GM10266 (cell line): Measurements from ENCODE around the gene GAS2L2.
"Not testable (repeated sequence)": the region's sequence is repeated elsewhere in the genome, so short reads cannot be mapped to it uniquely, and the experiment has no call there.

Source experiments
- DNase-seq: peaks from one replicate; pipeline ENCODE4 v3.0.0; 2012; ENCODE audit errors: extremely low spot score
- CTCF ChIP-seq: IDR thresholded peaks from 2 replicates; pipeline ENCODE4 v1.5.1; 2012; ENCODE audit warnings: mild to moderate bottlenecking, low read depth; ENCODE audit not compliant: control insufficient read depth, insufficient read depth; ENCODE audit errors: missing control alignments

Gene GAS2L2

GRCh38 chr17:35765086-35765710 is 12.2 kb upstream of the GAS2L2 start:
- no peak for TF ChIP-seq CTCF
- no peak for DNase-seq

- peak; percentile 99 for TF ChIP-seq CTCF
- peak; percentile 96 for DNase-seq
These were observed 11.3 kb upstream of the GAS2L2 start for GRCh38 chr17:35764123-35764991.

GRCh38 chr17:35763767-35764122 is 10.7 kb upstream of the GAS2L2 start:
- TF ChIP-seq CTCF, result no peak
- no peak for DNase-seq

- no peak for DNase-seq
- no peak for TF ChIP-seq CTCF
These were observed 8.6 kb upstream of the GAS2L2 start for GRCh38 chr17:35761601-35762000.

GRCh38 chr17:35760587-35760986 is 7.5 kb upstream of the GAS2L2 start, which contains the start of gene C17orf50:
Gene C17orf50 (plus strand): TSS chr17:35760887. CDS start chr17:35760942, 55 bp downstream.
- no peak for TF ChIP-seq CTCF

GRCh38 chr17:35757243-35757642 is 4.2 kb upstream of the GAS2L2 start:
- DNase-seq, result no peak
- TF ChIP-seq CTCF, result no peak

More at GRCh38 chr17:35760587-35760986, 7.5 kb upstream of the GAS2L2 start, which contains the start of gene C17orf50:
- DNase-seq, result no peak

- no peak for TF ChIP-seq CTCF
- DNase-seq, result no peak
These were observed 568 bp downstream of the GAS2L2 start for GRCh38 chr17:35752471-35752870.

- not testable (repeated sequence) for DNase-seq
These were observed 1.5 kb downstream of the GAS2L2 start for GRCh38 chr17:35751541-35751940.
